ENCODE results near the gene RBCK1. TPM values are rescaled to one million over a fixed set of nuclear protein-coding genes. Genes with fewer than 3 reads are reported as not detected.

RBCK1 gene
- total RNA-seq, 1 experiment from 2014 or later, result 111 TPM

GRCh38 chr20:480044-480443, 71.9 kb downstream of the RBCK1 start:
- Mint-ChIP-seq H3K27me3 (ENCODE audit: insufficient read depth, unreplicated experiment) (no peaks in the 10 kb centered on the region), H3K4me1 (ENCODE audit: low read depth, unreplicated experiment) (peaks cover 6% of the 10 kb centered on the region), H3K27ac (ENCODE audit: unreplicated experiment) (no peak overlapping the region), H3K4me3 (ENCODE audit: unreplicated experiment) (no peak overlapping the region), H3K9me3 (ENCODE audit: unreplicated experiment) (no peaks in the 10 kb centered on the region), H3K36me3 (ENCODE audit: insufficient read depth, unreplicated experiment) (peaks cover 98% of the 10 kb centered on the region)
- H3K9me3 ChIP-seq, result no peaks in the 10 kb centered on the region
- BruUV-seq (replicated peaks), result no TSS peak
- no peaks in the 10 kb centered on the region for H3K27me3 ChIP-seq (replicated peaks; ENCODE audit: control insufficient read depth, insufficient read depth, low read length)
- TF ChIP-seq CTCF (IDR thresholded peaks at IDR 0.05; ENCODE audit: insufficient read depth in 1 of 2, low read depth in 1 of 2, low read length in 1 of 2, severe bottlenecking in 1 of 2, unreplicated experiment in 1 of 2), result no peak
- H3K4me3 ChIP-seq (ENCODE audit: low read depth, low read length), result no peak overlapping the region
- intact Hi-C loops (cut with micrococcal nuclease; ENCODE audit: unreplicated experiment), result no loop called here
- ChIA-PET POLR2A (no interaction called here), CTCF (no interaction called here)
- DNase-seq, result no peak
- no peaks in the 10 kb centered on the region for H3K4me1 ChIP-seq
- peaks cover 4% of the 10 kb centered on the region for H3K36me3 ChIP-seq (ENCODE audit: control insufficient read depth, insufficient read depth, low read length)

GRCh38 chr20:481167-481566, 73.1 kb downstream of the RBCK1 start:
- Histone ChIP-seq H3K4me3 (ENCODE audit: low read depth, low read length) (no peak overlapping the region), H3K36me3 (ENCODE audit: control insufficient read depth, insufficient read depth, low read length) (peaks cover 4% of the 10 kb centered on the region), H3K9me3 (no peaks in the 10 kb centered on the region), H3K4me1 (no peaks in the 10 kb centered on the region), H3K27me3 (replicated peaks; ENCODE audit: control insufficient read depth, insufficient read depth, low read length) (no peaks in the 10 kb centered on the region)
- H3K4me1 Mint-ChIP-seq (ENCODE audit: low read depth, unreplicated experiment), result peaks cover 6% of the 10 kb centered on the region
- no peaks in the 10 kb centered on the region for H3K9me3 Mint-ChIP-seq (ENCODE audit: unreplicated experiment)
- POLR2A ChIA-PET, result no interaction called here
- CTCF ChIA-PET, result interaction anchor here (1.6 kb wide), 1 partner anchor 50 kb away, joined by 4 read pairs; no protein-coding TSS in a partner anchor
- H3K27me3 Mint-ChIP-seq (ENCODE audit: insufficient read depth, unreplicated experiment), result no peaks in the 10 kb centered on the region
- no peak overlapping the region for H3K4me3 Mint-ChIP-seq (ENCODE audit: unreplicated experiment)
- no peak for DNase-seq
- no TSS peak for BruUV-seq (replicated peaks)
- intact Hi-C loops (cut with micrococcal nuclease; ENCODE audit: unreplicated experiment), result no loop called here
- H3K36me3 Mint-ChIP-seq (ENCODE audit: insufficient read depth, unreplicated experiment), result peaks cover 93% of the 10 kb centered on the region
- no peak for TF ChIP-seq CTCF (IDR thresholded peaks at IDR 0.05; ENCODE audit: insufficient read depth in 1 of 2, low read depth in 1 of 2, low read length in 1 of 2, severe bottlenecking in 1 of 2, unreplicated experiment in 1 of 2)
- no peak overlapping the region for H3K27ac Mint-ChIP-seq (ENCODE audit: unreplicated experiment)

Other genes with a start within 250 kb of the RBCK1 start
- gene DEFB128, start 218.6 kb upstream of the RBCK1 start, total RNA-seq (2022), result not detected in 2 replicates
- gene DEFB129, start 181.0 kb upstream of the RBCK1 start, total RNA-seq (2022), result not detected in 2 replicates
- not detected in 2 replicates for gene DEFB132, start 150.6 kb upstream of the RBCK1 start, total RNA-seq (2022)
- 10.3 and 11.5 TPM in 2 replicates for gene C20orf96, start 117.5 kb upstream of the RBCK1 start, total RNA-seq (2022)
- 34.4 and 37.2 TPM in 2 replicates for gene ZCCHC3, start 110.7 kb upstream of the RBCK1 start, total RNA-seq (2022)
- gene SOX12, start 82.7 kb upstream of the RBCK1 start, total RNA-seq (2022), result 13.9 and 14.7 TPM in 2 replicates
- 24.6 and 27.5 TPM in 2 replicates for gene NRSN2, start 61.2 kb upstream of the RBCK1 start, total RNA-seq (2022)
- 113 and 132 TPM in 2 replicates for gene TRIB3, start 27.5 kb upstream of the RBCK1 start, total RNA-seq (2022)
- gene TBC1D20, start 54.2 kb downstream of the RBCK1 start, total RNA-seq (2022), result 30.0 and 35.8 TPM in 2 replicates
- gene CSNK2A1, start 135.5 kb downstream of the RBCK1 start, total RNA-seq (2022), result 188 and 205 TPM in 2 replicates
- gene TCF15, start 202.0 kb downstream of the RBCK1 start, total RNA-seq (2022), result not detected in 2 replicates
- gene SRXN1, start 244.9 kb downstream of the RBCK1 start, total RNA-seq (2022), result 32.5 and 33.7 TPM in 2 replicates